ENCODE results near the gene CARS2.

CARS2 gene

GRCh38 chr13:110719036-110719710, 13.3 kb upstream of the CARS2 start:
- no peaks in the 10 kb centered on the region for H3K27me3 ChIP-seq (replicated peaks; ENCODE audit: control insufficient read depth, insufficient read depth, low read length)
- H3K4me1 ChIP-seq (ENCODE audit: control insufficient read depth, insufficient read depth, low read length), result peaks cover 20% of the 10 kb centered on the region
- H3K9ac ChIP-seq (ENCODE audit: low read length), result no peak overlapping the region
- H3K36me3 ChIP-seq (ENCODE audit: control insufficient read depth, insufficient read depth, low read length, severe bottlenecking), result peaks cover 12% of the 10 kb centered on the region
- H3K4me3 ChIP-seq (ENCODE audit: low read length), result no peak overlapping the region
- DNase-seq (ENCODE audit: low read depth), result no peak
- no peaks in the 10 kb centered on the region for H3K9me3 ChIP-seq (ENCODE audit: control insufficient read depth, low read length)

- Histone ChIP-seq H3K9me3 (ENCODE audit: control insufficient read depth, low read length) (no peaks in the 10 kb centered on the region), H3K4me3 (ENCODE audit: low read length) (peak overlapping the region; percentile 93), H3K4me1 (ENCODE audit: control insufficient read depth, insufficient read depth, low read length) (peaks cover 26% of the 10 kb centered on the region), H3K9ac (ENCODE audit: low read length) (peak overlapping the region; percentile 93), H3K36me3 (ENCODE audit: control insufficient read depth, insufficient read depth, low read length, severe bottlenecking) (peaks cover 12% of the 10 kb centered on the region), H3K27me3 (replicated peaks; ENCODE audit: control insufficient read depth, insufficient read depth, low read length) (no peaks in the 10 kb centered on the region)
- peak; percentile 72 for DNase-seq (ENCODE audit: low read depth)
These were observed 10.3 kb upstream of the CARS2 start for GRCh38 chr13:110716247-110716515.

GRCh38 chr13:110715395-110716246, 9.7 kb upstream of the CARS2 start:
- H3K4me3 ChIP-seq (ENCODE audit: low read length), result peak overlapping the region; percentile 94
- H3K9ac ChIP-seq (ENCODE audit: low read length), result peak overlapping the region; percentile 98
- H3K36me3 ChIP-seq (ENCODE audit: control insufficient read depth, insufficient read depth, low read length, severe bottlenecking), result peaks cover 8% of the 10 kb centered on the region
- no peaks in the 10 kb centered on the region for H3K27me3 ChIP-seq (replicated peaks; ENCODE audit: control insufficient read depth, insufficient read depth, low read length)
- H3K4me1 ChIP-seq (ENCODE audit: control insufficient read depth, insufficient read depth, low read length), result peaks cover 31% of the 10 kb centered on the region
- H3K9me3 ChIP-seq (ENCODE audit: control insufficient read depth, low read length), result no peaks in the 10 kb centered on the region
- DNase-seq (ENCODE audit: low read depth), result peak; percentile 99

GRCh38 chr13:110714797-110715394, 9.0 kb upstream of the CARS2 start:
- Histone ChIP-seq H3K4me1 (ENCODE audit: control insufficient read depth, insufficient read depth, low read length) (peaks cover 31% of the 10 kb centered on the region), H3K9ac (ENCODE audit: low read length) (peak overlapping the region; percentile 98), H3K4me3 (ENCODE audit: low read length) (peak overlapping the region; percentile 94), H3K36me3 (ENCODE audit: control insufficient read depth, insufficient read depth, low read length, severe bottlenecking) (peaks cover 7% of the 10 kb centered on the region), H3K9me3 (ENCODE audit: control insufficient read depth, low read length) (no peaks in the 10 kb centered on the region), H3K27me3 (replicated peaks; ENCODE audit: control insufficient read depth, insufficient read depth, low read length) (no peaks in the 10 kb centered on the region)
- DNase-seq (ENCODE audit: low read depth), result peak; percentile 68

GRCh38 chr13:110713981-110714796, 8.3 kb upstream of the CARS2 start:
- H3K9ac ChIP-seq (ENCODE audit: low read length), result peak overlapping the region; percentile 98
- peaks cover under 1% of the 10 kb centered on the region for H3K36me3 ChIP-seq (ENCODE audit: control insufficient read depth, insufficient read depth, low read length, severe bottlenecking)
- peaks cover 31% of the 10 kb centered on the region for H3K4me1 ChIP-seq (ENCODE audit: control insufficient read depth, insufficient read depth, low read length)
- no peaks in the 10 kb centered on the region for H3K9me3 ChIP-seq (ENCODE audit: control insufficient read depth, low read length)
- H3K27me3 ChIP-seq (replicated peaks; ENCODE audit: control insufficient read depth, insufficient read depth, low read length), result no peaks in the 10 kb centered on the region
- peak; percentile 71 for DNase-seq (ENCODE audit: low read depth)
- H3K4me3 ChIP-seq (ENCODE audit: low read length), result peak overlapping the region; percentile 94

- Histone ChIP-seq H3K9ac (ENCODE audit: low read length) (peak within 1 kb of the TSS; percentile 98), H3K4me1 (ENCODE audit: control insufficient read depth, insufficient read depth, low read length) (peaks cover 31% of the 10 kb centered on the region), H3K4me3 (ENCODE audit: low read length) (peak within 1 kb of the TSS; percentile 94), H3K27me3 (replicated peaks; ENCODE audit: control insufficient read depth, insufficient read depth, low read length) (no peaks in the 10 kb centered on the region), H3K36me3 (ENCODE audit: control insufficient read depth, insufficient read depth, low read length, severe bottlenecking) (no peaks in the 10 kb centered on the region), H3K9me3 (ENCODE audit: control insufficient read depth, low read length) (no peaks in the 10 kb centered on the region)
- no peak for DNase-seq (ENCODE audit: low read depth)
These were observed 7.7 kb upstream of the CARS2 start, which contains the start of gene ING1 for GRCh38 chr13:110713642-110713952. Gene ING1 (plus strand): TSS chr13:110713700. CDS start chr13:110714150, 450 bp downstream.

GRCh38 chr13:110712849-110713641, 7.1 kb upstream of the CARS2 start:
- Histone ChIP-seq H3K9ac (ENCODE audit: low read length) (peak overlapping the region; percentile 98), H3K9me3 (ENCODE audit: control insufficient read depth, low read length) (no peaks in the 10 kb centered on the region), H3K4me1 (ENCODE audit: control insufficient read depth, insufficient read depth, low read length) (peaks cover 26% of the 10 kb centered on the region), H3K36me3 (ENCODE audit: control insufficient read depth, insufficient read depth, low read length, severe bottlenecking) (no peaks in the 10 kb centered on the region), H3K4me3 (ENCODE audit: low read length) (peak overlapping the region; percentile 94), H3K27me3 (replicated peaks; ENCODE audit: control insufficient read depth, insufficient read depth, low read length) (no peaks in the 10 kb centered on the region)
- DNase-seq (ENCODE audit: low read depth), result peak; percentile 100

GRCh38 chr13:110712081-110712848, 6.3 kb upstream of the CARS2 start:
- Histone ChIP-seq H3K9me3 (ENCODE audit: control insufficient read depth, low read length) (no peaks in the 10 kb centered on the region), H3K27me3 (replicated peaks; ENCODE audit: control insufficient read depth, insufficient read depth, low read length) (no peaks in the 10 kb centered on the region), H3K36me3 (ENCODE audit: control insufficient read depth, insufficient read depth, low read length, severe bottlenecking) (no peaks in the 10 kb centered on the region), H3K9ac (ENCODE audit: low read length) (peak overlapping the region; percentile 98), H3K4me1 (ENCODE audit: control insufficient read depth, insufficient read depth, low read length) (peaks cover 19% of the 10 kb centered on the region), H3K4me3 (ENCODE audit: low read length) (peak overlapping the region; percentile 94)
- DNase-seq (ENCODE audit: low read depth), result peak; percentile 95

GRCh38 chr13:110706570-110707372, 855 bp upstream of the CARS2 start:
- H3K4me3 ChIP-seq (ENCODE audit: low read length), result peak overlapping the region; percentile 83
- DNase-seq (ENCODE audit: low read depth), result no peak

More at GRCh38 chr13:110706570-110707372, 855 bp upstream of the CARS2 start:
- Histone ChIP-seq H3K9ac (ENCODE audit: low read length) (peak overlapping the region; percentile 93), H3K36me3 (ENCODE audit: control insufficient read depth, insufficient read depth, low read length, severe bottlenecking) (peaks cover 2% of the 10 kb centered on the region), H3K27me3 (replicated peaks; ENCODE audit: control insufficient read depth, insufficient read depth, low read length) (no peaks in the 10 kb centered on the region), H3K4me1 (ENCODE audit: control insufficient read depth, insufficient read depth, low read length) (peaks cover 49% of the 10 kb centered on the region), H3K9me3 (ENCODE audit: control insufficient read depth, low read length) (no peaks in the 10 kb centered on the region)
